Testis (tissue), 5 donors: Measurements from ENCODE around the gene HLA-DOB. TPM values are rescaled to one million over a fixed set of nuclear protein-coding genes. Genes with fewer than 3 reads are reported as not detected.

Source experiments
- DNase-seq: peaks from one replicate; pipeline ENCODE4 v3.0.0-alpha.2; 2019
- H3K27ac ChIP-seq, 2 donors: fragments of 200-600 bp; sonication (generic); one replicate each; pipeline ENCODE4 v1.5.1; 2019
- H3K27me3 ChIP-seq: fragments of 200-600 bp; sonication (generic); one replicate; pipeline ENCODE4 v1.5.1; 2019
- H3K36me3 ChIP-seq: fragments of 200-600 bp; sonication (generic); one replicate; pipeline ENCODE4 v1.5.1; 2017; ENCODE audit warnings: low read depth; ENCODE audit errors: missing control alignments
- H3K4me1 ChIP-seq: fragments of 200-600 bp; sonication (generic); one replicate; pipeline ENCODE4 v1.5.1; 2019
- H3K4me3 ChIP-seq, 2 donors: fragments of 200-600 bp; sonication (generic); one replicate each; pipeline ENCODE4 v1.5.1; 2017 to 2019
- H3K9me3 ChIP-seq: fragments of 200-600 bp; sonication (generic); one replicate; pipeline ENCODE4 v1.5.1; 2017
- POLR2A ChIP-seq: fragments of 450-650 bp; IDR thresholded peaks from one replicate; pipeline ENCODE4 v1.6.1; 2017; ENCODE audit warnings: antibody characterized with exemption, mild to moderate bottlenecking, moderate library complexity
- WGBS, 2 donors: methylation state at CpG; one replicate each; pipeline ENCODE4 v1.1.5; 2018; 5-methylcytosine and 5-hydroxymethylcytosine counted together
- intact Hi-C: fragments of 100-400 bp; cut with DNase I; formaldehyde crosslinking; loops from one replicate; pipeline ENCODE4 v1.15.1; 2023; ENCODE audit warnings: low total_unique reads
- long read RNA-seq, 2 donors: transcript quantifications; one replicate each; lab custom pipeline, GENCODE V29; 2026
- polyA plus RNA-seq: library from polyadenylated mRNA; stranded (reverse); fragments of 350-450 nt; fragmentation: Illumina TruSeq; extraction: RNeasy Lipid Tissue Mini Kit (QIAGEN cat#74804); gene quantifications from one replicate; pipeline ENCODE4 v1.2.3, GENCODE V29; 2014; ENCODE audit warnings: low read depth, low replicate concordance; ENCODE audit not compliant: insufficient read depth
- total RNA-seq, 2 donors: library from RNA; depleted of rRNA; stranded (reverse); fragments of >200 nt; gene quantifications; one replicate each; pipeline ENCODE4 v1.2.3, GENCODE V29; 2016
- TF ChIP-seq, protein P1 (sequence below), 3 experiments: fragments of 450-650 bp in 2 of 3; fragments of 200-600 bp in 1 of 3; sonication (generic) in 1 of 3; IDR thresholded peaks; one replicate each; pipeline ENCODE4 v1.5.1; 2016 to 2019; ENCODE audit warnings: antibody characterized with exemption in 3 of 3, mild to moderate bottlenecking in 2 of 3, moderate library complexity in 1 of 3

HLA-DOB gene
- total RNA-seq: 1 to 10 TPM in 1 of 2 donors, under 1 TPM in 1; 0.31 to 1.3 TPM
- polyA plus RNA-seq: 2.3 TPM
- long read RNA-seq, donor 1: 0 reads
- long read RNA-seq, donor 2: 0 reads

DNA sequence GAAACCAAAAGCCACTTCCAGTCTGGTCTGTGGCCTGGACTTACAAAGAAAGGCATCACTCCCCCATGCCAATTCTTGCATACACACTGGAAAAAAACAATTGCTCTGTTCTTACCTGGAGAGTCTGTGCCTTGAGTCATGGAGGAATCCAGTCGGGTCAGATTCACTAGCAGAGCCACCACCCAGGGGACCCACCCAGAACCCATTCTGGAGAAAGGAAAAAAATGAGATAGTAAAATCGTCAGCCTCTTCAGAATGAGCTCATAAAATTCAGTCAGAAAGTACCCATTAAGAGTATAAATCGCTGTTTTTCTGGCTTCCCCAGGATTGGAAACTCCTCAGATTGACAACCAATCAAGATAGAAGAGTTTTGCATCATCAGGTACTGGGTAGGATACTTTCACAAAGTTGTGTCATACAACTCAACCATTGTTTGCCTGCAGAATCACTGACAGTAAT lies at the start of gene HLA-DOB:
Gene HLA-DOB, minus strand, starts transcription at position 257 of the 459 bp plus-strand sequence. Its CDS starts 51 bp downstream, at position 206.
- no peak within 1 kb of the TSS for H3K27ac ChIP-seq
- no peaks in the 10 kb centered on the region for H3K9me3 ChIP-seq
- TF ChIP-seq, protein P1, sequence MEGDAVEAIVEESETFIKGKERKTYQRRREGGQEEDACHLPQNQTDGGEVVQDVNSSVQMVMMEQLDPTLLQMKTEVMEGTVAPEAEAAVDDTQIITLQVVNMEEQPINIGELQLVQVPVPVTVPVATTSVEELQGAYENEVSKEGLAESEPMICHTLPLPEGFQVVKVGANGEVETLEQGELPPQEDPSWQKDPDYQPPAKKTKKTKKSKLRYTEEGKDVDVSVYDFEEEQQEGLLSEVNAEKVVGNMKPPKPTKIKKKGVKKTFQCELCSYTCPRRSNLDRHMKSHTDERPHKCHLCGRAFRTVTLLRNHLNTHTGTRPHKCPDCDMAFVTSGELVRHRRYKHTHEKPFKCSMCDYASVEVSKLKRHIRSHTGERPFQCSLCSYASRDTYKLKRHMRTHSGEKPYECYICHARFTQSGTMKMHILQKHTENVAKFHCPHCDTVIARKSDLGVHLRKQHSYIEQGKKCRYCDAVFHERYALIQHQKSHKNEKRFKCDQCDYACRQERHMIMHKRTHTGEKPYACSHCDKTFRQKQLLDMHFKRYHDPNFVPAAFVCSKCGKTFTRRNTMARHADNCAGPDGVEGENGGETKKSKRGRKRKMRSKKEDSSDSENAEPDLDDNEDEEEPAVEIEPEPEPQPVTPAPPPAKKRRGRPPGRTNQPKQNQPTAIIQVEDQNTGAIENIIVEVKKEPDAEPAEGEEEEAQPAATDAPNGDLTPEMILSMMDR (IDR thresholded peaks at IDR 0.05): no peak
- no peak for TF ChIP-seq POLR2A
- no peaks in the 10 kb centered on the region for H3K27me3 ChIP-seq
- WGBS, 2 donors: 54 to 67% methylated on average over 3 of the region's 3 CpGs
- no peak within 1 kb of the TSS for H3K4me3 ChIP-seq
- H3K4me1 ChIP-seq: peaks cover 7% of the 10 kb centered on the region
- no peak for DNase-seq
- intact Hi-C loops: no loop called here
- H3K36me3 ChIP-seq: no peaks in the 10 kb centered on the region

DNA sequence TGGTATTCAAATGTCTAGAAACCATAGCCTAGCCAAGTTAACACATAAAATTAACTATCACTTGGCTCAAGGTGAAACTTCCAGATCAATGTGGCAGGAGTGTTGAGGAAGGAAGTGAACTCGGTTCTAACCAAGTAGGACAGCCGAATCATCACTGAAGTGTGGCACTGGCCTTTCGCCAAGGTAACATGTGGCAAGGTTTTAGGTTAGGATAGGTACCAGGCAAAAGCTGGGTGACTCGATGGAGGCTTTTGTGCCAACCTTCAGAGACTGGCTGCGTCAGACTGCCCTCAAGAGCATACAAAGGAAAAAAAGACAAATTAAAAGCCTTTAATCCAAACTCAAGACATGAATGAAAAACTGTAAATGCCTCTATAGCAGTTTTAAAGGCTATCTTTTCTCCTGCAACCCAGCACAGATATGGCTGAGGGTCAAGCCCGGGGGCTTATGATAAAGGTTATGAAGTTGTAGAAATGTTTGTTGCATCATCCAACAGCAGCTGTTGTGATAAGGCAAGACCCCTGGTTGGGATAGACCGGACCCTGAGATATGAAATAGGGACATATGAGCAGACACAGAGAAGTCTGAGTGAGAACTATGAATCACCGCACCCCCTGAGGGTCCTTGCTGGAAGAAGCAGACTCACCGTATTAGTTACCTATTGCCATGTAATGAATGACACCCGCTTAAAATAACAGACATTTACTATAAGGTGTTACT lies 49.1 kb upstream of the HLA-DOB start:
- Histone ChIP-seq H3K27ac (no peak overlapping the region), H3K4me3 (no peak overlapping the region), H3K9me3 (no peaks in the 10 kb centered on the region), H3K36me3 (no peaks in the 10 kb centered on the region), H3K4me1 (peaks cover 3% of the 10 kb centered on the region), H3K27me3 (no peaks in the 10 kb centered on the region)
- TF ChIP-seq, protein P1 (IDR thresholded peaks at IDR 0.05): no peak
- TF ChIP-seq POLR2A: no peak
- no peak for DNase-seq
- intact Hi-C loops: no loop called here
- WGBS, 2 donors: 80 to 83% methylated on average over 10 of the region's 10 CpGs

DNA sequence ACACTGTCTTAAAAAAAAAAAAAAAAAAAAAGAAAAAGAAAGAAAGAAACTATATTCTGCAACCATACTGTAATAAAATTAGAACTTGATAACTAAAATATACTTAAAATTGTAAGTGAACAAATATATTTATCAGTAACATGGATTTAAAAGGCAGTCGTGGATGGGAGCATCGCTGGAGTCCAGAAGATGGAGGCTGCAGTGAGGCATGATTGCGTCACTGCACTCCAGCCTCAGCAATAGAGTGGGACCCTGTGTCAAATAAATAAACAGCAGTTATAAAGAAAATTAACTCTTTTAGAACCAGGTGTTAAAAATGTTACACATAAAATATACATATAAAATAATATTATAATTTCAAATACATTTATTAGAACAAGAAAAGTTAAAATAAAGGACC lies 45.9 kb upstream of the HLA-DOB start:
- intact Hi-C loops: no loop called here
- Histone ChIP-seq H3K36me3 (no peaks in the 10 kb centered on the region), H3K4me3 (no peak overlapping the region), H3K4me1 (no peaks in the 10 kb centered on the region), H3K27ac (no peak overlapping the region), H3K27me3 (no peaks in the 10 kb centered on the region), H3K9me3 (no peaks in the 10 kb centered on the region)
- TF ChIP-seq POLR2A: no peak
- TF ChIP-seq, protein P1 (IDR thresholded peaks at IDR 0.05): no peak
- DNase-seq: no peak
- WGBS, 2 donors: 87 to 90% methylated on average over 3 of the region's 3 CpGs

DNA sequence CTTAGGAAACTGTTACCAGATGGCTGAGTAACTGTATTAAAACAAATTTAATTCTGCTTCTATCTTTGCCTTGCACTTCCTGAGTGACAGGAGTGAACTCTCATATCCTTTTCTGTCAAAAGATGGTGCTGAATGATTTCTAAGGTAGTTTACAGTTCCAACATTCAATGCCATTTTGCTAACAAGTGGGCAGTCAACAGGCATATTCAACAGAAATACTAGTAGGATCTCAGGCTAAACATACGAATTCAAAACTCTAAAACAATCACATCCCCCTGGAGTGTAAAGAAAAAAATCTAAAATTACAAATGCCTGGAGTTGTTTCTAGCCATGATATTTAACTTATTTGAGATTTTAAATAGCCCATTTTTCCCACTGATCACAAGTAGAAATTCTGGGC lies 43.9 kb upstream of the HLA-DOB start:
- no peak overlapping the region for H3K27ac ChIP-seq
- no peaks in the 10 kb centered on the region for H3K36me3 ChIP-seq
- H3K9me3 ChIP-seq: no peaks in the 10 kb centered on the region
- no peaks in the 10 kb centered on the region for H3K4me1 ChIP-seq
- TF ChIP-seq, protein P1 (IDR thresholded peaks at IDR 0.05): no peak
- no peak for TF ChIP-seq POLR2A
- WGBS, 2 donors: 84 to 96% methylated on average over 1 of the region's 1 CpG
- intact Hi-C loops: no loop called here
- no peaks in the 10 kb centered on the region for H3K27me3 ChIP-seq
- no peak for DNase-seq
- no peak overlapping the region for H3K4me3 ChIP-seq

DNA sequence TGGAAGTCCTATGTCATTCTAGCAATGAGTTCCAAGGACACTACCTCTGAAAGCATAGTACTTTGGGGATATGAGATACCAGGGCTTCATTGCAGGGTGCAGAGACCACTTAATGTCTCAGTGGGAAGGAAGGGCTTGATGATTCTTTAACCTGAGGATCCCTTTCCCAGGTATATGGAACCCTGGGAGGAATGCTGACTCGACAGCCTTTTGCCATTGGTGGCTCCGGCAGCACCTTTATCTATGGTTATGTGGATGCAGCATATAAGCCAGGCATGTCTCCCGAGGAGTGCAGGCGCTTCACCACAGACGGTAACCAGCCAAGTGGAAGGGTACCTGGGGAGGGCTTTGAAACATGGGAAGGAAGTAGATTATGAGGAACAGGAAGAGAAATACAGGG lies 41.4 kb upstream of the HLA-DOB start:
- Histone ChIP-seq H3K27me3 (no peaks in the 10 kb centered on the region), H3K4me3 (no peak overlapping the region), H3K36me3 (no peaks in the 10 kb centered on the region), H3K4me1 (peaks cover 5% of the 10 kb centered on the region), H3K27ac (no peak overlapping the region), H3K9me3 (no peaks in the 10 kb centered on the region)
- no peak for DNase-seq
- 93 to 99% methylated on average over 5 of the region's 5 CpGs for WGBS, 2 donors
- intact Hi-C loops: no loop called here
- TF ChIP-seq, protein P1 (IDR thresholded peaks at IDR 0.05): no peak
- TF ChIP-seq POLR2A: no peak
